Natural killer cell (primary cell): ENCODE data around the gene PAF1. TPM values are rescaled to one million over a fixed set of nuclear protein-coding genes. Genes with fewer than 3 reads are reported as not detected.
A peak's percentile ranks its signal among the peaks of the same experiment; 100 is the strongest.

Source experiments
- ATAC-seq, 3 donors: fragments of 150-1000 bp in 2 of 3; fragments of 200-7000 bp in 1 of 3; cut with Tn5 transposase; 1 replicate in 1 of 3; 2 replicates in 2 of 3; pipeline ENCODE4 v1.10.0; 2021; ENCODE audit warnings: mild to moderate bottlenecking in 2 of 3, moderate library complexity in 2 of 3
- DNase-seq, 2 donors: peaks; one replicate each; pipeline versions ENCODE4 v3.0.0 to v3.0.0-alpha.2; 2013 to 2021; ENCODE audit warnings: mixed read lengths in 1 of 2
- H3K27ac ChIP-seq: one replicate; pipeline ENCODE4 v1.5.1; 2013; ENCODE audit warnings: mild to moderate bottlenecking, low read length
- H3K27me3 ChIP-seq: one replicate; pipeline ENCODE4 v1.6.1; 2013; ENCODE audit warnings: low read length; ENCODE audit not compliant: control insufficient read depth, insufficient read depth
- H3K36me3 ChIP-seq: one replicate; pipeline ENCODE4 v1.6.1; 2013; ENCODE audit warnings: low read length; ENCODE audit not compliant: control insufficient read depth, insufficient read depth
- H3K4me1 ChIP-seq: one replicate; pipeline ENCODE4 v1.6.1; 2013; ENCODE audit warnings: low read length; ENCODE audit not compliant: control insufficient read depth, insufficient read depth
- H3K4me3 ChIP-seq: one replicate; pipeline ENCODE4 v1.5.1; 2013; ENCODE audit warnings: low read length
- H3K9me3 ChIP-seq: one replicate; pipeline ENCODE4 v1.6.1; 2013; ENCODE audit warnings: low read length; ENCODE audit not compliant: control insufficient read depth, insufficient read depth
- H3K27ac Mint-ChIP-seq, 2 donors: one replicate each; pipeline ENCODE4 v1.8.0; 2022; ENCODE audit warnings: mild to moderate bottlenecking in 2 of 2, mixed read lengths in 2 of 2, moderate library complexity in 1 of 2
- H3K27me3 Mint-ChIP-seq, 2 donors: one replicate each; pipeline ENCODE4 v1.8.0; 2022; ENCODE audit warnings: low read depth in 2 of 2, mixed read lengths in 2 of 2
- H3K36me3 Mint-ChIP-seq: one replicate; pipeline ENCODE4 v1.8.0; 2022; ENCODE audit warnings: mixed read lengths
- H3K4me1 Mint-ChIP-seq, 2 donors: one replicate each; pipeline ENCODE4 v1.8.0; 2022; ENCODE audit warnings: mixed read lengths in 2 of 2
- H3K4me3 Mint-ChIP-seq: one replicate; pipeline ENCODE4 v1.8.0; 2022; ENCODE audit warnings: mild to moderate bottlenecking, moderate library complexity, mixed read lengths
- H3K9me3 Mint-ChIP-seq, 2 donors: one replicate each; pipeline ENCODE4 v1.8.0; 2022; ENCODE audit warnings: mixed read lengths in 2 of 2
- WGBS: methylation state at CpG from one replicate; pipeline ENCODE4 v1.1.7; 2013; ENCODE audit warnings: missing lambda C conversion rate; ENCODE audit not compliant: insufficient coverage; 5-methylcytosine and 5-hydroxymethylcytosine counted together
- intact Hi-C: fragments of 100-400 bp; cut with micrococcal nuclease; formaldehyde crosslinking; loops from one replicate; pipeline ENCODE4 v1.14.2; 2022
- total RNA-seq, 4 donors: library from RNA; stranded (reverse); fragments of 120-200 nt in 1 of 4; gene quantifications; one replicate each; pipeline versions ENCODE4 v1.2.3 to v1.2.4, GENCODE V29; 2013 to 2022
- TF ChIP-seq, protein P1 (sequence below): fragments of 200-600 bp; IDR thresholded peaks from one replicate; pipeline ENCODE4 v1.8.0; 2022; ENCODE audit warnings: antibody characterized with exemption

Gene PAF1
- total RNA-seq, 3 donors from 2014 or later (not counting 1 experiment from before 2014, with no cell fraction given) = 54.3 to 80.9 (median 68.3) TPM

DNA sequence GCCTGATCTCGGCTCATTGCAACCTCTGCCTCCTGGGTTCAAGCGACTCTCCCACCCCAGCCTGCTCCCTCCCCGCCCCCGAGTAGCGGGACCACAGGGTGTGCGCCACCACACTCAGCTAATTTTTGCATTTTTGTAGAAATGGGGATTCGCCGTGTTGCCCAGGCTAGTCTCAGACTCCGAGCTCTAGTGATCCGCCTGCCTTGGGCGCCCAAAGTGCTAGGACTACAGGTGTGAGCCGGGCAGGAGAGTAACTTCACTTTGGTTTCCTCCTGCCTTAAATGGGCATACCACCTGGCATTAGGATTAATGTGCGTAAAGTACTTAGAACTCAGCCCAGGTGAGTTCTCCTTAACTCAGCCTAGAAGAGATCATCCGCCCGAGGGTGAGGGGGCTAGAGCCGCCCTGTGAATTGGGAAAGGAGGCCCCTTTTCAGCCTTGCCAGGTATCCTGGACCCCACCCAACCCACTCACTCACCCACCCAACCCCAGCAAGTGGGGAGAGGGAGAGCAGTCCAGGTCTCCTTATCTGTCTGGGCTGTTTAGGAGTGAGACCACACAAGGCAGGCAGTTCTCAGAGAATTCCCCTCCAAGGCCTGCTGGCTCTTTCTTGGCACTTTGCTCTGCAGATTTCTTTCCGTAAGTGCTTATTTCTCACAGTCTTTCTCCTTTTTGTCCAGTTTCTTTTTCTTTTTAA lies 14.5 kb upstream of the PAF1 start:
- ATAC-seq (no peak), DNase-seq (peak in 1 of 2 donors; percentile 62)
- Mint-ChIP-seq H3K27ac (peak overlapping the region; percentile 96 to 97), H3K4me3 (peak overlapping the region; percentile 85), H3K9me3 (no peaks in the 10 kb centered on the region), H3K36me3 (peaks cover 7% of the 10 kb centered on the region), H3K4me1 (peaks cover 58 to 77% of the 10 kb centered on the region in 2 donors), H3K27me3 (no peaks in the 10 kb centered on the region)
- H3K9me3 ChIP-seq = no peaks in the 10 kb centered on the region
- 91% methylated on average over 14 of the region's 17 CpGs for WGBS
- intact Hi-C loops = no loop called here
- peaks cover 79% of the 10 kb centered on the region for H3K4me1 ChIP-seq
- no peak overlapping the region for H3K4me3 ChIP-seq
- H3K27me3 ChIP-seq = no peaks in the 10 kb centered on the region
- peak overlapping the region; percentile 96 for H3K27ac ChIP-seq
- peaks cover 16% of the 10 kb centered on the region for H3K36me3 ChIP-seq
- TF ChIP-seq, protein P1, sequence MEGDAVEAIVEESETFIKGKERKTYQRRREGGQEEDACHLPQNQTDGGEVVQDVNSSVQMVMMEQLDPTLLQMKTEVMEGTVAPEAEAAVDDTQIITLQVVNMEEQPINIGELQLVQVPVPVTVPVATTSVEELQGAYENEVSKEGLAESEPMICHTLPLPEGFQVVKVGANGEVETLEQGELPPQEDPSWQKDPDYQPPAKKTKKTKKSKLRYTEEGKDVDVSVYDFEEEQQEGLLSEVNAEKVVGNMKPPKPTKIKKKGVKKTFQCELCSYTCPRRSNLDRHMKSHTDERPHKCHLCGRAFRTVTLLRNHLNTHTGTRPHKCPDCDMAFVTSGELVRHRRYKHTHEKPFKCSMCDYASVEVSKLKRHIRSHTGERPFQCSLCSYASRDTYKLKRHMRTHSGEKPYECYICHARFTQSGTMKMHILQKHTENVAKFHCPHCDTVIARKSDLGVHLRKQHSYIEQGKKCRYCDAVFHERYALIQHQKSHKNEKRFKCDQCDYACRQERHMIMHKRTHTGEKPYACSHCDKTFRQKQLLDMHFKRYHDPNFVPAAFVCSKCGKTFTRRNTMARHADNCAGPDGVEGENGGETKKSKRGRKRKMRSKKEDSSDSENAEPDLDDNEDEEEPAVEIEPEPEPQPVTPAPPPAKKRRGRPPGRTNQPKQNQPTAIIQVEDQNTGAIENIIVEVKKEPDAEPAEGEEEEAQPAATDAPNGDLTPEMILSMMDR = no peak

- Histone ChIP-seq H3K9me3 (no peaks in the 10 kb centered on the region), H3K27me3 (no peaks in the 10 kb centered on the region), H3K36me3 (peaks cover 12% of the 10 kb centered on the region), H3K27ac (peak overlapping the region; percentile 95), H3K4me1 (peaks cover 85% of the 10 kb centered on the region), H3K4me3 (peak overlapping the region; percentile 53)
- intact Hi-C loops = loop anchor here (2.0 kb wide), 1 partner anchor 553 kb away; no protein-coding TSS in a partner anchor
- no peaks in the 10 kb centered on the region for H3K27me3 Mint-ChIP-seq
- 2% methylated on average over 43 of the region's 43 CpGs for WGBS
- DNase-seq (peak; percentile 98 to 99), ATAC-seq (peak; percentile 30 to 64 (median 47))
- H3K27ac Mint-ChIP-seq = peak overlapping the region; percentile 96 to 97
- no peaks in the 10 kb centered on the region for H3K9me3 Mint-ChIP-seq
- peak overlapping the region; percentile 94 for H3K4me3 Mint-ChIP-seq
- peaks cover 61 to 79% of the 10 kb centered on the region in 2 donors for H3K4me1 Mint-ChIP-seq
- H3K36me3 Mint-ChIP-seq = peaks cover 2% of the 10 kb centered on the region
- TF ChIP-seq, protein P1 = no peak
Measured at GRCh38 chr19:39403331-39404312, 12.7 kb upstream of the PAF1 start.

GRCh38 chr19:39402346-39403300 lies 11.7 kb upstream of the PAF1 start:
- intact Hi-C loops = loop anchor here (1.0 to 2.0 kb wide), 3 partner anchors 11 to 552 kb away; partner anchors contain the start of genes MED29, PAF1 and SUPT5H
- H3K4me1 ChIP-seq = peaks cover 86% of the 10 kb centered on the region
- peaks cover 57 to 79% of the 10 kb centered on the region in 2 donors for H3K4me1 Mint-ChIP-seq
- H3K9me3 ChIP-seq = no peaks in the 10 kb centered on the region
- H3K36me3 ChIP-seq = peaks cover 4% of the 10 kb centered on the region
- H3K27me3 Mint-ChIP-seq = no peaks in the 10 kb centered on the region
- ATAC-seq (peak; percentile 5 to 33 (median 19)), DNase-seq (peak; percentile 80 to 92)
- H3K36me3 Mint-ChIP-seq = no peaks in the 10 kb centered on the region
- 1% methylated on average over 56 of the region's 59 CpGs for WGBS
- H3K9me3 Mint-ChIP-seq = no peaks in the 10 kb centered on the region
- H3K4me3 ChIP-seq = peak overlapping the region; percentile 53
- H3K27me3 ChIP-seq = no peaks in the 10 kb centered on the region
- H3K27ac Mint-ChIP-seq = peak overlapping the region; percentile 96 to 97
- peak overlapping the region; percentile 95 for H3K27ac ChIP-seq
- peak overlapping the region; percentile 94 for H3K4me3 Mint-ChIP-seq
- TF ChIP-seq, protein P1 = no peak
